Right forelimb (tissue), 1 donor: ENCODE measurements around the gene FAM78B.

Experiments
- DNase-seq: peaks from one replicate; pipeline ENCODE4 v3.0.0-alpha.2; 2018

Gene FAM78B

DNA sequence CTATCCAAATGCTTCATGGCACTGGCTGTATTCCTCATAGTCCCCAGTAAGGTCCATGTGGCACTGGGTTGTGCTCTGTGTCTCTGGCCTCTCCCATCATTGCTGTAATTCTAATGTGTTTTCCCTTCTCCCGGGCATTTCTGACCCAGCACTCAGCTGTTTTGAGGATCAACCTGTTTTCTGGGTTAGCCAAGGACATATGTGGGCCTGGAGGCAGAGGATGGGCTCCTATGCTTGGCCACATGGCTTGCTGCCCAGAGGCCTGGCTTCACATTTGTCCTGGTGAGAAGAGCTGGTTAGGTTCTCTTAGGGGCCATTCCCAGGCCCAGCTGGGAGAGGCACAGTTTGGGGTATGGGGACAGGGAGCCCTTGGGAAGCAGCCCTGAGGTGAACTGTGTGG is 103.1 kb downstream of the FAM78B start:
- no peak for DNase-seq

- no peak for DNase-seq
These were observed 104.3 kb downstream of the FAM78B start for GRCh38 chr1:166062421-166063070.

- DNase-seq = no peak
These were observed 109.2 kb downstream of the FAM78B start for GRCh38 chr1:166057650-166058049.

DNA sequence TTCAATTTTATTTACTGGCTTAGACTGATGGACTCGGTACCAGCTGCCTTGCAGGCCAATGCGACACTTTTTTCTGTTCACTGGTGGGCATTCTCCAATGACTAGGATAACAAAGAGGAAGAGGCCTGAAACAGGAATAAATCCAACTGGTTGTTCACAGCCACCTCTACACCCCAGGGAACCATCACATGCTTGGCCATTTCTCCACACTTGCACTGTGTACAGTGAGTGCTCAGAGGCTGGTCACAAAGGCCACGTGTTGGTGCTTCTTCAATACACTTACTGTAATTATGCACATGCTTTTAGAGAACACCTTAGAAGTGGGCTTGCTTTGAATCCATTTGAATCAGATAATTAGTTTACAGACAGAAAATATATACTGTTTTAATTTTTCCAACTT is 113.4 kb downstream of the FAM78B start:
- no peak for DNase-seq

- no peak for DNase-seq
These were observed 126.4 kb downstream of the FAM78B start for GRCh38 chr1:166040202-166040997.

DNA sequence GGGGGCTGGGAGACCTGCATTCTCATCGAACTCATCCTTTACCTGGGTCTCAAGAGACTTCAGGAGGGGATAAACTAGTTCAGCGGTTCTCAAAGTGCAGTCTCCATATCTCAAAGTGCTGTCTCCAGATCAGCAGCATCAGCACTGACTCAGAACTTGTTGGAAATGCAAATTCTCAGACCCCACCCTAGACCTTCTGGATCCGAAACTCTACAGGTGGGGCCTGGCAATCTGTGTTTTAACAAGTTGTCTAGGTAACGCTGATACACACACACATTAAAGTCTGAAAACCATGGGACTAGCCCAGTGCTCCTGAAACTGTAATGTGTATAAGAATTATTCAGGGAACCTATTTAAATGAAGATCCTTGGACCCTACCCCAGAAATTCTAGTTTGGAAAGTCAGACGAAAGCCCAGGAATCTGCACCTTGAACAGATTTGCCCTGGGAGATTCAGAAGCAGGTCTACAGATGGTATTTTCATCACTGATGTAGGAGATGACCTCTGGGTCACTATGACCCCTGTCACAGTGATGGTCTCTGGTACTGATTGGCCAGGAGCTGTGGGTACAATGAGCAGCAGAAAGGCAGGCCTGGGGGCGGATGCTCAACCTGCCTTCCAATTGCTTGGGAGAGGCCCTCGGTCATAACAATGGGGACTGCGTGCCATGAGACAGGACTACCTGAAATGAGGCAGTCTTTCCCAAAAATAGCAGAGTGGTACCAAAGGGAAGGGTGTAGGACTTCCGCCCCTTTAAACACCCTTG is 127.2 kb downstream of the FAM78B start:
- DNase-seq = no peak

DNA sequence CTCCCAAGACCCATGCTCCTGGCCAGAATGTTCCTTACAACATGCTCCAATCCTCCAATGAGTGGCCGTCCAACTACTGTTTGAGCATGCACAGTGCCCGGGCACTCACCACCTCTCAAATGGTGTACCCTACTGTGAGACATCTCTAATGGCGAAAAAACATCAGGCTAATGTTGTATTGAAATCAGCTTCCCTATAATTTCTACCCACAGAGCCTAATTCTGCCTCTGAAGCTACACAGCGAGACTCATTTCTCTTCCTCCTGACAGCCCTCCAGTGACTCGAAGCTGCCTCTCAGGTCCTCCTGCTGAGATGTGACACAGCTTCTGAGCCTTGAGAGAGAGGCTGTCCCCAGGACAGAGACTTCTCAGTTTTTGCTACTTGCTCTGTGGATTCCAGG is 130.7 kb downstream of the FAM78B start:
- DNase-seq = no peak

GRCh38 chr1:166032572-166033371 is 134.0 kb downstream of the FAM78B start:
- peak; percentile 58 for DNase-seq

DNA sequence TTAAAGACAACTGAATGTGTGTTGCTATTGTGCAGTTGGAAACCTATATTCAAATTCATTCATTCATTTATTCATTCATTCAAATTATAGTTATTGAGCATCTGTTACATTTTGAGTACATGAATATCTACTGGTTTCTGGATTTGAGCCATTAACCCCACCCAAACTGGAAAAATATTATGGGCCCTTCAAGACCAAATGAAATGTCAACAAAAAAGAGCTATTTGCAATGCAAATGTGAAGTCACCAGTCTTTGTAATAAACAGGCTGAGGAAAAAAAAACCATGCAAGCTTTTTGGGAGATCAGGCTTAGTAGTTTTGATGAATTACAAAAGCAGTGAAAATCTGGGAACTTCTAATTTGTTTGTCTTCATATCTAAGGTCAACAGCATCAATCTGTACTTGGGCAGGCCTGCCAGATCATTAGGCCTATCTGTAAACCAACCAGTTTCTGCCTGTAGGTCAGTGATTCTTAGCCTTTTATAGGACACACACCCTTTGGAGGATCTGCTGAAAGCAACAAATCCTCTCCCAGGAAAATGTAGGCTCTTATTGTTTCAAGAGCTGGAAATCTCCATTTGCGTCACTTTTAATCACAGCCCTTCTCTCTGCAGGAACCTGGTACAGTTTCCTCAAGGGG is 134.7 kb downstream of the FAM78B start:
- no peak for DNase-seq

- no peak for DNase-seq
These were observed 137.4 kb downstream of the FAM78B start for GRCh38 chr1:166029196-166029945.

DNA sequence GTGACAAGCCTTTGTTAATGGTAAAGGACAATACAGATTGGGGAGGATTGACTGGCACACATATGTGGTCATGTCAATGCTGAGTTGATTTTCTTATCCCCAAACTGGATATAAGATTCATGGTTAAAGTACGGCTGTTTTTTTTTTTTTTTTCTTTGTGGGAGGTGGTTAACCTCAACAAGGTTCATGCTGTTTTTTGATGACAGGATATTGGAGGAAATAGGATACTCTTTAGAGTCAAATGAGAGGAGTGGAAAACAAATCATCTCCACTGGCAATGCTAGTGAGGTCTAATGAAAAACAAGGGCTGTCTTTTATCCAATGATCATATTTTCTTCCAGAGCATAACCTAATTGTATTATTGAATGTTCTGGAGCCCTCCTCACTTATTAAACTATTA is 140.2 kb downstream of the FAM78B start:
- DNase-seq = no peak

GRCh38 chr1:166026143-166026542 is 140.7 kb downstream of the FAM78B start:
- no peak for DNase-seq

DNA sequence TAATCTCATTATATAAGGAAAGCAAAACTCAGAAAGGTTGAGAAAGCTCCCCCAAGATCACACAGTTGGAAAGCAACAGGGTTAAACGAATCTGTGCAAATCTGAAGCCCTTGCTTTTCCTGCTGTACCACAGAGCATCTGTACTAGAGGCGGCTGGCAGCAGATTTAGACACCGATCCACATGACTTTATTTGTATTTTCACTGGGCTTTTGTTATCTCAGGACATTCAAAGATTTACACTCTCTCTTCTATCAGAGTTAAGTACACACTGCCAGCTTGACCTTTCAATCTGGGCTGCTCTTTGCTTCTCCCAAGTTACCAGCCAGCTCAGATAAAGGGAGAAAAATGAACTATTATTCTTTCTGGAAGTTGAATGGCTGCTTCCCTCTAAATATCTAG is 146.6 kb downstream of the FAM78B start:
- no peak for DNase-seq
